SK-N-MC (cell line): Measurements from ENCODE around the gene MRTFB.

ENCODE experiments used
- DNase-seq: peaks from one replicate; pipeline ENCODE4 v3.0.0-alpha.2; 2011; ENCODE audit warnings: low read depth, low spot score
- H3K27ac ChIP-seq: fragments of 200-600 bp; sonication (generic); 2 replicates; pipeline ENCODE4 v1.5.1; 2016; ENCODE audit warnings: mixed run types
- H3K36me3 ChIP-seq: fragments of 200-600 bp; sonication (generic); 2 replicates; pipeline ENCODE4 v1.6.1; 2017; ENCODE audit warnings: antibody characterized with exemption, low read length, mixed read lengths; ENCODE audit not compliant: insufficient read depth
- H3K4me3 ChIP-seq: fragments of 200-600 bp; sonication (generic); 2 replicates; pipeline ENCODE4 v1.5.1; 2016
- H3K9ac ChIP-seq: fragments of 200-600 bp; sonication (generic); 2 replicates; pipeline ENCODE4 v1.8.0; 2017; ENCODE audit warnings: mixed run types, mixed read lengths; ENCODE audit not compliant: insufficient read length
- H3K9me3 ChIP-seq: fragments of 200-600 bp; sonication (generic); 2 replicates; pipeline ENCODE4 v1.6.1; 2017; ENCODE audit warnings: low read depth, mild to moderate bottlenecking, antibody characterized with exemption, low read length, moderate library complexity, mixed read lengths
- EZH2 ChIP-seq: fragments of 200-600 bp; sonication (generic); IDR thresholded peaks from one replicate; pipeline ENCODE4 v1.6.1; 2017; ENCODE audit warnings: antibody characterized with exemption
- FOXP2 ChIP-seq: optimal IDR thresholded peaks from 2 replicates; pipeline ENCODE3; 2011; ENCODE audit warnings: mild to moderate bottlenecking, moderate library complexity; ENCODE audit not compliant: insufficient read depth; ENCODE audit errors: extremely low read length, control extremely low read depth
- POLR2AphosphoS5 ChIP-seq: IDR thresholded peaks from 2 replicates; pipeline ENCODE4 v1.6.1; 2012; ENCODE audit warnings: mild to moderate bottlenecking, low read depth, low read length, borderline replicate concordance

Gene MRTFB

GRCh38 chr16:14198572-14198971 lies 127.5 kb downstream of the MRTFB start:
- no peak for DNase-seq
- no peaks in the 10 kb centered on the region; the same call in 1 of the 2 replicates for H3K36me3 ChIP-seq
- H3K9ac ChIP-seq = no peak overlapping the region
- no peak overlapping the region for H3K4me3 ChIP-seq
- TF ChIP-seq FOXP2 (no peak), EZH2 (no peak), POLR2AphosphoS5 (no peak)
- H3K9me3 ChIP-seq = no peaks in the 10 kb centered on the region
- H3K27ac ChIP-seq = no peak overlapping the region

GRCh38 chr16:14199199-14199598 lies 128.1 kb downstream of the MRTFB start:
- TF ChIP-seq POLR2AphosphoS5 (no peak), FOXP2 (no peak), EZH2 (no peak)
- DNase-seq = no peak
- no peak overlapping the region for H3K4me3 ChIP-seq
- H3K9me3 ChIP-seq = no peaks in the 10 kb centered on the region
- no peak overlapping the region for H3K27ac ChIP-seq
- no peak overlapping the region for H3K9ac ChIP-seq
- H3K36me3 ChIP-seq = no peaks in the 10 kb centered on the region; the same call in 1 of the 2 replicates

DNA sequence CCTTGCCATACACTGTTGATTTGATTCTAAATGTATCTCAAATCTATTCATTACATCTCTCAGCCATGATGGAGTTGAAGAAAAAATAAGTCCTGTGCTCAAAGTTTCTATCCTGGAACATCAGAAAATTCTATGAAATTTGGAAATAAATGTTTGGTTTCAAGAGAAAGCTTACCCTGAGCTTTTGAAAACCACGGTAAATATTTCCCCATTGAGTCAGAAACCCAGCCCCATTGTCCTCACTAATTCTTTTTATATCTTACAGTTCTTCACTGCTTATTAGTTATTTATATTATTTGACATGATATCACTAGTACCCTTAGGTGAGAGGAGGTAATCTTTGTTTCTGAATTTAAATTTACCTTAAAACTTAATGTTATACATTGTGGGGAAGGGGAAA lies 128.5 kb downstream of the MRTFB start:
- H3K4me3 ChIP-seq = no peak overlapping the region
- no peak for DNase-seq
- H3K36me3 ChIP-seq = no peaks in the 10 kb centered on the region; the same call in 1 of the 2 replicates
- H3K9me3 ChIP-seq = no peaks in the 10 kb centered on the region
- H3K9ac ChIP-seq = no peak overlapping the region
- no peak overlapping the region for H3K27ac ChIP-seq
- TF ChIP-seq POLR2AphosphoS5 (no peak), EZH2 (no peak), FOXP2 (no peak)

DNA sequence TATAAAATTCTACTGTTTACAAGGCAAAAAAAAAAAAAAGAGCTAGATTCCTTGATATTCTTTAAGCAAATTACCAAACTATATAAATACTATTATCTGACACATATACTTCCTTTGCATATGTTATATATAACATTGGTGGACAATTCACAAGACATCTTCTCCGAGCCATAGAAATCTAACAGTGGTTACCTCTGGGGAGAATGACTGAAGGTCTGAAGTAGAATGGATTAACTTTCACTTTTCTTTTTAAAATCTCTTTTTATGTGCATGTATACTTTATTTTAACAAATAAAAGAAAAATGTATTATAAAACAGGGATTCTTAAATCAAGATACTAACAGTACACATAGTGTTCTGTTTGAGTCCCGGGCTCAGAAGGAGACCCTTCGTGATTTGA lies 131.0 kb downstream of the MRTFB start:
- Histone ChIP-seq H3K9me3 (no peaks in the 10 kb centered on the region), H3K27ac (no peak overlapping the region), H3K9ac (no peak overlapping the region), H3K4me3 (no peak overlapping the region), H3K36me3 (no peaks in the 10 kb centered on the region; the same call in 1 of the 2 replicates)
- no peak for DNase-seq
- TF ChIP-seq EZH2 (no peak), POLR2AphosphoS5 (no peak), FOXP2 (no peak)

GRCh38 chr16:14202697-14203096 lies 131.6 kb downstream of the MRTFB start:
- H3K4me3 ChIP-seq = no peak overlapping the region
- H3K9me3 ChIP-seq = no peaks in the 10 kb centered on the region
- no peaks in the 10 kb centered on the region for H3K36me3 ChIP-seq
- H3K27ac ChIP-seq = no peak overlapping the region
- no peak overlapping the region for H3K9ac ChIP-seq
- TF ChIP-seq FOXP2 = no peak
- TF ChIP-seq POLR2AphosphoS5 = no peak
- TF ChIP-seq EZH2 = no peak
- DNase-seq = no peak

DNA sequence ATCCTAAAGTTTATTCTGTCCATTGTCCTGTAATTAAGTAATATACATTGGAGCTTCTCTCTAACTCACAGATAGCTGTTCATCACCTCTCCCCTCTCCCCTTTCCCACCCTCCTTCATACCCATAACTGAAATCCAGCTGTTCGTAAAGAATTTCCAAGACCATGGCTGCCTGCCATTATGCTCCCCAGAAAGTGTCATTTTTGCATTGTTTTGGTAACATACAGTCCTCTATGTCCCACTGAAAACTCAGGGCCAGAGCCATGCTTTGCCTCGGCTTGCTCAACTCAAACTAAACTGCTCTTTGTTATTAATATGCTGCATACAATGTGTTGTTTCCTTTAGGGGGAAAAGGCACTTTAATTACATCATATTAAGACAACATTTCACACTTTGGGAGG lies 132.0 kb downstream of the MRTFB start:
- no peak for TF ChIP-seq FOXP2
- TF ChIP-seq POLR2AphosphoS5 = no peak
- TF ChIP-seq EZH2 = no peak
- H3K36me3 ChIP-seq = no peaks in the 10 kb centered on the region
- no peak overlapping the region for H3K27ac ChIP-seq
- H3K9ac ChIP-seq = no peak overlapping the region
- H3K9me3 ChIP-seq = no peaks in the 10 kb centered on the region
- no peak for DNase-seq
- H3K4me3 ChIP-seq = no peak overlapping the region

DNA sequence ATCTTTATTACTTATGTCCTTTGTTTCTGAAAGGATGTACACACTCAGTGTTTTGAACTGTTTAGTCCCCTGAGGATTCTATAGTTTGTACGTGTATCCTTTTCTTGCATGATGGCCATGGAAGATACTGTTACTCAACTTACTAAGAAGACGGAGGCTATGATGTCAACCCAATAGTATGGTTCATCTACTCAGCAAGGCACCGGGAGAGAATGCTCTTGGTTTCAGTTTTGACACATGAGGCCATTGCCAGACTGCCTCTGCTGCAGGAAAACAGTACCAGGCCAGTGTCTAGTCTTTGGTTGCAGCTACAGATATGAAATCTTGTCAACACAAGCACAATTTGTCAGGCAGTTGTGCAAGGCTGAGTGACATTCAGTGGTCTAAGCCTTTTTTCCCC lies 134.5 kb downstream of the MRTFB start:
- H3K9ac ChIP-seq = no peak overlapping the region
- no peak for TF ChIP-seq POLR2AphosphoS5
- no peak for TF ChIP-seq FOXP2
- no peak for TF ChIP-seq EZH2
- H3K27ac ChIP-seq = no peak overlapping the region
- H3K36me3 ChIP-seq = no peaks in the 10 kb centered on the region
- H3K4me3 ChIP-seq = no peak overlapping the region
- no peak for DNase-seq
- no peaks in the 10 kb centered on the region for H3K9me3 ChIP-seq

- Histone ChIP-seq H3K9ac (no peak overlapping the region), H3K27ac (no peak overlapping the region), H3K36me3 (peaks cover 3% of the 10 kb centered on the region; the same call in 1 of the 2 replicates), H3K9me3 (no peaks in the 10 kb centered on the region), H3K4me3 (no peak overlapping the region)
- DNase-seq = no peak
- TF ChIP-seq FOXP2 (no peak), POLR2AphosphoS5 (no peak), EZH2 (no peak)
Measured at GRCh38 chr16:14211856-14212543, 140.9 kb downstream of the MRTFB start.

- DNase-seq = no peak
- H3K9me3 ChIP-seq = no peaks in the 10 kb centered on the region
- TF ChIP-seq FOXP2 (no peak), EZH2 (no peak), POLR2AphosphoS5 (no peak)
Measured at GRCh38 chr16:14215941-14216340, 144.8 kb downstream of the MRTFB start.

More at GRCh38 chr16:14215941-14216340, 144.8 kb downstream of the MRTFB start:
- Histone ChIP-seq H3K9ac (no peak overlapping the region), H3K27ac (no peak overlapping the region), H3K36me3 (peaks cover 13% of the 10 kb centered on the region), H3K4me3 (no peak overlapping the region)
